Keratinocyte (primary cell): ENCODE data around the gene ZNF14. TPM values are rescaled to one million over a fixed set of nuclear protein-coding genes. Genes with fewer than 3 reads are reported as not detected.
"Not testable (repeated sequence)": the region's sequence is repeated elsewhere in the genome, so short reads cannot be mapped to it uniquely, and the experiment has no call there.

ENCODE experiments used
- DNase-seq: peaks from one replicate; pipeline ENCODE4 v3.0.0-alpha.2; 2011; ENCODE audit warnings: low read depth, missing footprints, low spot score
- FAIRE-seq: peaks from 2 replicates; lab custom pipeline; 2011; peaks lifted over from hg19 to GRCh38; lab: Jason Lieb, UNC
- H2AFZ ChIP-seq: 2 replicates; pipeline ENCODE4 v1.6.0; 2012; ENCODE audit warnings: low read length, control low read depth, inconsistent platforms; ENCODE audit not compliant: control insufficient read depth
- H3K27ac ChIP-seq: 2 replicates; pipeline ENCODE4 v1.5.1; 2011; ENCODE audit warnings: low read length; ENCODE audit not compliant: control insufficient read depth, insufficient read depth
- H3K27me3 ChIP-seq: 3 replicates; pipeline ENCODE4 v1.6.0; 2011; ENCODE audit warnings: low read length; ENCODE audit not compliant: control insufficient read depth, insufficient read depth; ENCODE audit errors: extremely low read depth
- H3K36me3 ChIP-seq, 2 experiments: 2 replicates in 1 of 2; 3 replicates in 1 of 2; pipeline ENCODE4 v1.5.1; 2011; ENCODE audit warnings: low read length in 2 of 2, mild to moderate bottlenecking in 1 of 2; ENCODE audit not compliant: control insufficient read depth in 2 of 2, insufficient read depth in 2 of 2; ENCODE audit errors: extremely low read depth in 1 of 2
- H3K4me1 ChIP-seq: 3 replicates; pipeline ENCODE4 v1.5.1; 2011; ENCODE audit warnings: low read length; ENCODE audit not compliant: control insufficient read depth, insufficient read depth; ENCODE audit errors: extremely low read depth
- H3K4me2 ChIP-seq: 3 replicates; pipeline ENCODE4 v1.6.0; 2011; ENCODE audit warnings: low read depth, low read length; ENCODE audit not compliant: control insufficient read depth, insufficient read depth; ENCODE audit errors: extremely low read depth
- H3K4me3 ChIP-seq, 3 experiments: fragments of 200-600 bp in 1 of 3; sonication (generic) in 1 of 3; 2 replicates in 2 of 3; 3 replicates in 1 of 3; pipeline ENCODE4 v1.5.1; 2011 to 2016; ENCODE audit warnings: low read length in 3 of 3, mild to moderate bottlenecking in 3 of 3, control low read depth in 2 of 3, inconsistent platforms in 1 of 3, low read depth in 1 of 3, mixed read lengths in 1 of 3, mixed run types in 1 of 3, moderate library complexity in 1 of 3; ENCODE audit not compliant: control insufficient read depth in 2 of 3, insufficient read depth in 2 of 3; ENCODE audit errors: extremely low read depth in 1 of 3
- H3K79me2 ChIP-seq: 2 replicates; pipeline ENCODE4 v1.6.0; 2012; ENCODE audit warnings: low read length; ENCODE audit not compliant: control insufficient read depth, insufficient read depth
- H3K9ac ChIP-seq: 3 replicates; pipeline ENCODE4 v1.6.0; 2011; ENCODE audit warnings: low read length; ENCODE audit not compliant: control insufficient read depth, insufficient read depth; ENCODE audit errors: extremely low read depth
- H3K9me1 ChIP-seq: 3 replicates; pipeline ENCODE4 v1.6.0; 2011; ENCODE audit warnings: low read length; ENCODE audit not compliant: control insufficient read depth, insufficient read depth; ENCODE audit errors: extremely low read depth
- H3K9me3 ChIP-seq: 2 replicates; pipeline ENCODE4 v1.5.1; 2012; ENCODE audit warnings: low read depth, low read length; ENCODE audit not compliant: control insufficient read depth
- H4K20me1 ChIP-seq: 3 replicates; pipeline ENCODE4 v1.6.0; 2011; ENCODE audit warnings: low read length; ENCODE audit not compliant: control insufficient read depth, insufficient read depth; ENCODE audit errors: extremely low read depth
- CTCF ChIP-seq, 3 experiments: IDR thresholded peaks in 1 of 3; conservative IDR thresholded peaks in 1 of 3; optimal IDR thresholded peaks in 1 of 3; 2 replicates in 2 of 3; 3 replicates in 1 of 3; pipeline versions ENCODE3 to v1.5.1; 2011; ENCODE audit warnings: low read length in 3 of 3, mild to moderate bottlenecking in 3 of 3, moderate library complexity in 2 of 3, control low read depth in 1 of 3, inconsistent platforms in 1 of 3; ENCODE audit not compliant: insufficient read depth in 2 of 3; ENCODE audit errors: extremely low read depth in 1 of 3
- EZH2 ChIP-seq: IDR thresholded peaks from one replicate; pipeline ENCODE4 v1.6.1; 2012; ENCODE audit warnings: inconsistent platforms, mild to moderate bottlenecking, low read length, moderate library complexity
- dilution Hi-C: fragments of 300-500 bp; cut with MboI; formaldehyde crosslinking; loops from one replicate; pipeline ENCODE4 v1.7.0; 2020; ENCODE audit warnings: low sequenced_read_pairs; ENCODE audit not compliant: extremely low pct_ligation_motif_present
- polyA plus RNA-seq, 5 experiments: library from polyadenylated mRNA; depleted of rRNA in 3 of 5; stranded (reverse) in 3 of 5; stranded (forward) in 1 of 5; unstranded in 1 of 5; fragments of >200 nt; gene quantifications; 1 replicate in 1 of 5; 2 replicates in 3 of 5; 3 replicates in 1 of 5; pipeline versions ENCODE4 v1.2.1 to v1.2.3, GENCODE V29; 2011 to 2012; ENCODE audit warnings: missing spikeins in 2 of 5, low read depth in 1 of 5, low replicate concordance in 1 of 5

Gene ZNF14
- polyA plus RNA-seq, 1 donor (not counting 4 experiments of a cell fraction or from before 2014, with no cell fraction given), result 2.1 TPM

GRCh38 chr19:19744641-19745040 is 11.7 kb upstream of the ZNF14 start:
- Histone ChIP-seq H3K4me2 (no peak overlapping the region), H4K20me1 (no peaks in the 10 kb centered on the region), H3K27ac (no peak overlapping the region), H3K9me1 (no peaks in the 10 kb centered on the region), H3K4me1 (no peaks in the 10 kb centered on the region), H3K9me3 (peaks cover 13% of the 10 kb centered on the region), H3K4me3 (no peak overlapping the region), H2AFZ (no peak overlapping the region), H3K79me2 (no peaks in the 10 kb centered on the region), H3K27me3 (no peaks in the 10 kb centered on the region), H3K9ac (no peak overlapping the region), H3K36me3 (no peaks in the 10 kb centered on the region)
- TF ChIP-seq EZH2 (no peak), CTCF (optimal IDR thresholded peaks at IDR 0.05 in 1 of 3, IDR thresholded peaks at IDR 0.05 in 1 of 3, conservative IDR thresholded peaks at IDR 0.05 in 1 of 3; ENCODE audit: extremely low read depth in 1 of 3, insufficient read depth in 2 of 3, low read length in 3 of 3) (no peak)
- dilution Hi-C loops, result no loop called here
- FAIRE-seq (no peak), DNase-seq (no peak)

- H3K27me3 ChIP-seq, dilution Hi-C loops, H3K36me3 ChIP-seq, H4K20me1 ChIP-seq, H3K4me1 ChIP-seq, FAIRE-seq, H3K79me2 ChIP-seq, H3K4me2 ChIP-seq, H3K27ac ChIP-seq, H3K4me3 ChIP-seq, H2AFZ ChIP-seq, H3K9me1 ChIP-seq, H3K9ac ChIP-seq, DNase-seq: not testable (repeated sequence)
- peaks cover 13% of the 10 kb centered on the region for H3K9me3 ChIP-seq
Observed at GRCh38 chr19:19743921-19744320, 11.0 kb upstream of the ZNF14 start.

GRCh38 chr19:19743176-19743575 is 10.3 kb upstream of the ZNF14 start:
- DNase-seq (no peak), FAIRE-seq (no peak)
- Histone ChIP-seq H4K20me1 (no peaks in the 10 kb centered on the region), H3K4me2 (no peak overlapping the region), H2AFZ (no peak overlapping the region), H3K9me3 (peaks cover 10% of the 10 kb centered on the region), H3K79me2 (no peaks in the 10 kb centered on the region), H3K9me1 (no peaks in the 10 kb centered on the region), H3K36me3 (no peaks in the 10 kb centered on the region), H3K9ac (no peak overlapping the region), H3K27me3 (no peaks in the 10 kb centered on the region), H3K27ac (no peak overlapping the region), H3K4me1 (no peaks in the 10 kb centered on the region), H3K4me3 (no peak overlapping the region)
- TF ChIP-seq EZH2, result no peak
- TF ChIP-seq CTCF (optimal IDR thresholded peaks at IDR 0.05 in 1 of 3, IDR thresholded peaks at IDR 0.05 in 1 of 3, conservative IDR thresholded peaks at IDR 0.05 in 1 of 3; ENCODE audit: extremely low read depth in 1 of 3, insufficient read depth in 2 of 3, low read length in 3 of 3), result no peak
- dilution Hi-C loops, result no loop called here
